Skeletal muscle satellite cell (primary cell): Measurements from ENCODE around the gene UBE2L3. TPM values are rescaled to one million over a fixed set of nuclear protein-coding genes. Genes with fewer than 3 reads are reported as not detected.

Experiments
- H3K27me3 ChIP-seq: 2 replicates; pipeline ENCODE4 v1.7.0; 2013; ENCODE audit warnings: low read length; ENCODE audit not compliant: control insufficient read depth, insufficient read depth
- H3K36me3 ChIP-seq: 2 replicates; pipeline ENCODE4 v1.7.0; 2013; ENCODE audit warnings: mild to moderate bottlenecking, control low read depth, low read length; ENCODE audit not compliant: insufficient read depth
- H3K4me1 ChIP-seq: 2 replicates; pipeline ENCODE4 v1.7.0; 2013; ENCODE audit warnings: low read length; ENCODE audit not compliant: control insufficient read depth, insufficient read depth
- H3K4me2 ChIP-seq: 2 replicates; pipeline ENCODE4 v1.7.0; 2013; ENCODE audit warnings: mild to moderate bottlenecking, low read length
- H3K4me3 ChIP-seq: 2 replicates; pipeline ENCODE4 v1.7.0; 2013; ENCODE audit warnings: low read length
- H3K9ac ChIP-seq: 2 replicates; pipeline ENCODE4 v1.7.0; 2013; ENCODE audit warnings: mild to moderate bottlenecking, low read depth, low read length, moderate library complexity
- H3K9me3 ChIP-seq: replicated peaks from 2 replicates; pipeline ENCODE4 v1.7.0; 2013; ENCODE audit warnings: mild to moderate bottlenecking, control low read depth, low read length
- small RNA-seq: library from RNA; depleted of rRNA; stranded (forward); fragments of <200 nt; gene quantifications from one replicate; pipeline ENCODE3, GENCODE V24; 2012

Gene UBE2L3

GRCh38 chr22:21660904-21661303 lies 93.4 kb downstream of the UBE2L3 start:
- Histone ChIP-seq H3K9ac (no peak overlapping the region), H3K4me2 (no peak overlapping the region), H3K27me3 (no peaks in the 10 kb centered on the region)

GRCh38 chr22:21661991-21662390 lies 94.5 kb downstream of the UBE2L3 start:
- no peak overlapping the region for H3K4me2 ChIP-seq
- no peaks in the 10 kb centered on the region for H3K36me3 ChIP-seq
- H3K27me3 ChIP-seq: no peaks in the 10 kb centered on the region

More at GRCh38 chr22:21660904-21661303, 93.4 kb downstream of the UBE2L3 start:
- Histone ChIP-seq H3K4me1 (peaks cover 11% of the 10 kb centered on the region), H3K9me3 (no peaks in the 10 kb centered on the region), H3K36me3 (no peaks in the 10 kb centered on the region), H3K4me3 (no peak overlapping the region)

GRCh38 chr22:21663738-21664137 lies 96.2 kb downstream of the UBE2L3 start:
- Histone ChIP-seq H3K36me3 (no peaks in the 10 kb centered on the region), H3K4me3 (no peak overlapping the region), H3K4me2 (no peak overlapping the region), H3K9me3 (no peaks in the 10 kb centered on the region), H3K27me3 (no peaks in the 10 kb centered on the region), H3K9ac (no peak overlapping the region), H3K4me1 (peaks cover 3% of the 10 kb centered on the region)

More at GRCh38 chr22:21661991-21662390, 94.5 kb downstream of the UBE2L3 start:
- no peaks in the 10 kb centered on the region for H3K9me3 ChIP-seq
- no peak overlapping the region for H3K9ac ChIP-seq
- H3K4me3 ChIP-seq: no peak overlapping the region
- H3K4me1 ChIP-seq: peaks cover 11% of the 10 kb centered on the region

GRCh38 chr22:21665047-21665851 lies 97.7 kb downstream of the UBE2L3 start:
- H3K9me3 ChIP-seq: no peaks in the 10 kb centered on the region
- H3K4me3 ChIP-seq: peak overlapping the region; percentile 96
- peak overlapping the region; percentile 98 for H3K4me2 ChIP-seq
- peaks cover 3% of the 10 kb centered on the region for H3K4me1 ChIP-seq
- H3K9ac ChIP-seq: peak overlapping the region; percentile 88
- no peaks in the 10 kb centered on the region for H3K36me3 ChIP-seq
- no peaks in the 10 kb centered on the region for H3K27me3 ChIP-seq

GRCh38 chr22:21666786-21667185 lies 99.3 kb downstream of the UBE2L3 start:
- H3K4me2 ChIP-seq: peak overlapping the region; percentile 98
- peaks cover 3% of the 10 kb centered on the region for H3K4me1 ChIP-seq
- peak overlapping the region; percentile 96 for H3K4me3 ChIP-seq
- H3K9ac ChIP-seq: peak overlapping the region; percentile 88
- H3K27me3 ChIP-seq: no peaks in the 10 kb centered on the region
- no peaks in the 10 kb centered on the region for H3K9me3 ChIP-seq
- H3K36me3 ChIP-seq: peaks cover 9% of the 10 kb centered on the region

- H3K4me3 ChIP-seq: no peak overlapping the region
- H3K9me3 ChIP-seq: no peaks in the 10 kb centered on the region
- H3K4me2 ChIP-seq: no peak overlapping the region
- no peaks in the 10 kb centered on the region for H3K27me3 ChIP-seq
- H3K4me1 ChIP-seq: peaks cover 3% of the 10 kb centered on the region
- no peak overlapping the region for H3K9ac ChIP-seq
- peaks cover 29% of the 10 kb centered on the region for H3K36me3 ChIP-seq
These were observed 101.5 kb downstream of the UBE2L3 start for GRCh38 chr22:21669026-21669425.

GRCh38 chr22:21672107-21672629 lies 104.7 kb downstream of the UBE2L3 start:
- H3K9me3 ChIP-seq: no peaks in the 10 kb centered on the region
- peaks cover 46% of the 10 kb centered on the region for H3K36me3 ChIP-seq
- no peak overlapping the region for H3K4me3 ChIP-seq
- H3K9ac ChIP-seq: no peak overlapping the region
- H3K4me2 ChIP-seq: no peak overlapping the region
- no peaks in the 10 kb centered on the region for H3K27me3 ChIP-seq
- no peaks in the 10 kb centered on the region for H3K4me1 ChIP-seq

Small RNA genes within 50 kb of the gene (small RNA-seq; reads per million reads assigned to genes)
- gene MIR301B (1.6 reads per million, percentile 57 among the genes with 10 or more reads in this experiment), gene RF00492 (not detected), gene RN7SKP221 (not detected)
